Peyer's patch (tissue), 4 donors: Measurements from ENCODE around the gene CLDN6. TPM values are rescaled to one million over a fixed set of nuclear protein-coding genes. Genes with fewer than 3 reads are reported as not detected.
A peak's percentile ranks its signal among the peaks of the same experiment; 100 is the strongest.

Experiments used
- DNase-seq, 3 donors: peaks; one replicate each; pipeline ENCODE4 v3.0.0-alpha.2; 2017 to 2019
- H3K27ac ChIP-seq, 4 donors: fragments of 200-600 bp; sonication (generic); one replicate each; pipeline ENCODE4 v1.5.1; 2016 to 2019
- H3K27me3 ChIP-seq, 2 donors: fragments of 200-600 bp; sonication (generic); one replicate each; pipeline ENCODE4 v1.5.1; 2019
- H3K36me3 ChIP-seq, 3 donors: fragments of 200-600 bp; sonication (generic); one replicate each; pipeline ENCODE4 v1.5.1; 2016 to 2019
- H3K4me1 ChIP-seq, 4 donors: fragments of 200-600 bp; sonication (generic); one replicate each; pipeline ENCODE4 v1.5.1; 2016 to 2019
- H3K4me3 ChIP-seq, 4 donors: fragments of 200-600 bp; sonication (generic); 1 replicate in 3 of 4; 2 replicates in 1 of 4; pipeline ENCODE4 v1.5.1; 2016 to 2019; ENCODE audit warnings: mild to moderate bottlenecking in 1 of 4
- H3K9me3 ChIP-seq, 4 donors: fragments of 200-600 bp; sonication (generic); one replicate each; pipeline ENCODE4 v1.5.1; 2016 to 2019; ENCODE audit warnings: mild to moderate bottlenecking in 1 of 4
- POLR2A ChIP-seq, 2 donors: fragments of 450-650 bp; IDR thresholded peaks; one replicate each; pipeline ENCODE4 v1.5.1; 2017; ENCODE audit warnings: antibody characterized with exemption in 2 of 2, mild to moderate bottlenecking in 2 of 2, moderate library complexity in 2 of 2
- total RNA-seq, 4 donors: library from RNA; depleted of rRNA; stranded (reverse); fragments of >200 nt; gene quantifications; one replicate each; pipeline ENCODE4 v1.1.0, GENCODE V29; 2016
- TF ChIP-seq, protein P1 (sequence below), 6 experiments: fragments of 450-650 bp in 4 of 6; fragments of 200-600 bp in 2 of 6; sonication (generic) in 1 of 6; IDR thresholded peaks; one replicate each; pipeline ENCODE4 v1.5.1; 2017 to 2019; ENCODE audit warnings: antibody characterized with exemption in 6 of 6, mild to moderate bottlenecking in 3 of 6, moderate library complexity in 1 of 6

The CLDN6 gene
- total RNA-seq, 4 donors from 2014 or later, result not detected

DNA sequence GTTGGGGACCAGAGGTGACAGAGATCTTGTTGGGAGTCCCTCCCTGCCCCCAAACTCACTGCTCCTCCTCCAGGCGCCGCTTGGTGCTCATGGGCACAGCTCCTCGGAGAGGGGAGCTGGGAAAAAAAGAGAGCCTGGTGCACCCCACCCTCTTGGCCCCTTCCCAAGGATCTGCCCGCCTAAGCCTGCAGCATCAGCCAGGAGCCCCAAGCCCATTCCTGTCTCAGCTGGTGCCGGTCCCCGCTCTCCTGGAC lies 5.4 kb upstream of the CLDN6 start:
- H3K4me1 ChIP-seq, result peaks cover 14 to 55% (median 31%) of the 10 kb centered on the region in 4 donors

DNA sequence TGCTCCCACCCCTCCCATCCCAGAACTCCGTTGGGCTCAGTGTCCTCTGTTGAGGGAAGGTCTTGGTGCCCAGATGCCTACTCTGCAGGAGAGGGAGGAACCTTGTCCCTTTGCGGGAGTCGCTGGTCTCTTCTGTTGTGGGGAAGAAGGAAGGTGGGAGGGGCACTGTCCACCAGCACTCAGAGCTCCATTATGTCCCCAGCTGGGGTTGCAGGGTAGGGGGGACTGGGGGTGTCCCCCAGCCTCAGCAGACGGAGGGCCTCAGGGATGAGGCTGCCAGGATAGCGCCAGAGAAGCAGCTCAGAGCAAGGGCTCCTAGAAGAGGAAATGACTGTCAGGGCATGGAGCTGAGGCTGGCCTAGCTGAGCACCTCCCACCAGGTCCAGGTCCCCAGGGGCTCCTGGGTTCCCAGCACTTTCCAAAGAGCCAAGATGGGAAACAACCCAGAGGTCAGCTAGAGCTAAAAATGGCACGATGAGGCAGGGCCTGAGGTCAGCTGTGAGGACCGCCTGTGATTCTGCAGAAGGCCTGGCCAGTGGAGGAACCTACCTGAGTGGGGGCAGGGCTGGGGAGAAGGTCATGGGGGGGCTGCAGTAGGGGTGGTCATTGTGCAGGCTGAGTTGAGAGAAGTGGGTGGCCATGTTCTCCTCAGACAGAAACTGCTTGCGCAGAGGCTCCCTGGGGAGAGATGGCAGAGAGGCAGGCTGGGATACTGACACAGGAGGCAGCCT lies 4.9 kb upstream of the CLDN6 start:
- no peaks in the 10 kb centered on the region for H3K9me3 ChIP-seq
- DNase-seq, result no peak
- H3K27ac ChIP-seq, result peak overlapping the region; percentile 94 to 99 (median 96)
- H3K4me1 ChIP-seq, result peaks cover 12 to 50% (median 27%) of the 10 kb centered on the region in 4 donors
- peak overlapping the region; percentile 60 to 78 (median 64) for H3K4me3 ChIP-seq
- H3K36me3 ChIP-seq, result peaks cover 0 to 18% (median 0%) of the 10 kb centered on the region in 3 donors
- H3K27me3 ChIP-seq, result no peaks in the 10 kb centered on the region
- TF ChIP-seq, protein P1, sequence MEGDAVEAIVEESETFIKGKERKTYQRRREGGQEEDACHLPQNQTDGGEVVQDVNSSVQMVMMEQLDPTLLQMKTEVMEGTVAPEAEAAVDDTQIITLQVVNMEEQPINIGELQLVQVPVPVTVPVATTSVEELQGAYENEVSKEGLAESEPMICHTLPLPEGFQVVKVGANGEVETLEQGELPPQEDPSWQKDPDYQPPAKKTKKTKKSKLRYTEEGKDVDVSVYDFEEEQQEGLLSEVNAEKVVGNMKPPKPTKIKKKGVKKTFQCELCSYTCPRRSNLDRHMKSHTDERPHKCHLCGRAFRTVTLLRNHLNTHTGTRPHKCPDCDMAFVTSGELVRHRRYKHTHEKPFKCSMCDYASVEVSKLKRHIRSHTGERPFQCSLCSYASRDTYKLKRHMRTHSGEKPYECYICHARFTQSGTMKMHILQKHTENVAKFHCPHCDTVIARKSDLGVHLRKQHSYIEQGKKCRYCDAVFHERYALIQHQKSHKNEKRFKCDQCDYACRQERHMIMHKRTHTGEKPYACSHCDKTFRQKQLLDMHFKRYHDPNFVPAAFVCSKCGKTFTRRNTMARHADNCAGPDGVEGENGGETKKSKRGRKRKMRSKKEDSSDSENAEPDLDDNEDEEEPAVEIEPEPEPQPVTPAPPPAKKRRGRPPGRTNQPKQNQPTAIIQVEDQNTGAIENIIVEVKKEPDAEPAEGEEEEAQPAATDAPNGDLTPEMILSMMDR (IDR thresholded peaks at IDR 0.05), result no peak
- TF ChIP-seq POLR2A (IDR thresholded peaks at IDR 0.05), result no peak

More for the DNA sequence above, 5.4 kb upstream of the CLDN6 start:
- peak overlapping the region; percentile 94 to 99 (median 96) for H3K27ac ChIP-seq
- H3K9me3 ChIP-seq, result no peaks in the 10 kb centered on the region
- H3K4me3 ChIP-seq, result peak overlapping the region; percentile 60 to 78 (median 64)
- TF ChIP-seq POLR2A (IDR thresholded peaks at IDR 0.05), result no peak
- TF ChIP-seq, protein P1 (IDR thresholded peaks at IDR 0.05), result no peak
- no peak for DNase-seq
- peaks cover 0 to 18% (median 0%) of the 10 kb centered on the region in 3 donors for H3K36me3 ChIP-seq
- H3K27me3 ChIP-seq, result no peaks in the 10 kb centered on the region

DNA sequence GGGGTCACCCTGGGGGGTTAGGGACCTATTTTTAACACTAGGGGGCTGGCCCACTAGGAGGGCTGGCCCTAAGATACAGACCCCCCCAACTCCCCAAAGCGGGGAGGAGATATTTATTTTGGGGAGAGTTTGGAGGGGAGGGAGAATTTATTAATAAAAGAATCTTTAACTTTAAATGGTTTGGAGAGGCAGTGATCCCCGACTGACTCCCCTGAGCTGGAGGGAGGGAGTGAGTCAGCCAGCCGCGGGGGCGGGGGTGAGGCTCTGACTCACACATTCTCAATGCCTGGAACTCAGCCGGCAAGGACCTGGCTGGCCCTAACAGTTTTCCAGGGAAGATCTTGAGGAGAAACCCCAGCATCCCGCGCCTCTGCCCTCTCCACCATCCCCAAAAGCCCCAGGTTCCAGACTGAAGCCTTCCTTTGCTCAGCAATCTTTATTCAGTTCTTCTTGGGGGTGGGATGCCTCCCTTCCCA lies 4.3 kb upstream of the CLDN6 start:
- Histone ChIP-seq H3K36me3 (peaks cover 0 to 16% (median 0%) of the 10 kb centered on the region in 3 donors), H3K27ac (peak overlapping the region; percentile 94 to 99 (median 96)), H3K9me3 (no peaks in the 10 kb centered on the region), H3K27me3 (no peaks in the 10 kb centered on the region), H3K4me3 (peak overlapping the region; percentile 59 to 79 (median 66)), H3K4me1 (peaks cover 11 to 49% (median 27%) of the 10 kb centered on the region in 4 donors)
- TF ChIP-seq, protein P1 (IDR thresholded peaks at IDR 0.05), result no peak
- peak in 1 of 2 donors; percentile 59 for TF ChIP-seq POLR2A (IDR thresholded peaks at IDR 0.05)
- peak; percentile 58 to 93 (median 91) for DNase-seq

DNA sequence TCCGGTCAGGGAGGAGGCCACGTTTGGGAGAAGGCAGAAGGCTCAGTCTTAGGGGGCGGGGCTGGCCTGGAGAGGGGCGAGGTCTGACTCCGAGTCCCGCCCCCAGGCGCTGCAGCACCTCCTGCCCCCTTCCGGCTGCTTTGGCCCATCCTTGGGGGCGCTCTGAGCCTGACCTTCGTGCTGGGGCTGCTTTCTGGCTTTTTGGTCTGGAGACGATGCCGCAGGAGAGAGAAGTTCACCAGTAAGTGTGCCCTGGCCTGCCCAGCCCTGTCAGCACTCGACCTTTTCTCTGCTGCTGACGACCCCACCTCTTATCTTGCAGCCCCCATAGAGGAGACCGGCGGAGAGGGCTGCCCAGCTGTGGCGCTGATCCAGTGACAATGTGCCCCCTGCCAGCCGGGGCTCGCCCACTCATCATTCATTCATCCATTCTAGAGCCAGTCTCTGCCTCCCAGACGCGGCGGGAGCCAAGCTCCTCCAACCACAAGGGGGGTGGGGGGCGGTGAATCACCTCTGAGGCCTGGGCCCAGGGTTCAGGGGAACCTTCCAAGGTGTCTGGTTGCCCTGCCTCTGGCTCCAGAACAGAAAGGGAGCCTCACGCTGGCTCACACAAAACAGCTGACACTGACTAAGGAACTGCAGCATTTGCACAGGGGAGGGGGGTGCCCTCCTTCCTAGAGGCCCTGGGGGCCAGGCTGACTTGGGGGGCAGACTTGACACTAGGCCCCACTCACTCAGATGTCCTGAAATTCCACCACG lies 3.6 kb upstream of the CLDN6 start:
- peak; percentile 86 to 93 (median 88) for DNase-seq
- Histone ChIP-seq H3K9me3 (no peaks in the 10 kb centered on the region), H3K27me3 (no peaks in the 10 kb centered on the region), H3K4me3 (peak overlapping the region; percentile 59 to 79 (median 66)), H3K4me1 (peaks cover 11 to 49% (median 27%) of the 10 kb centered on the region in 4 donors), H3K36me3 (peaks cover 0 to 10% (median 0%) of the 10 kb centered on the region in 3 donors), H3K27ac (peak overlapping the region; percentile 88 to 99 (median 96))
- TF ChIP-seq, protein P1 (IDR thresholded peaks at IDR 0.05), result peak in 5 of 6 experiments; percentile 18 to 50 (median 36)
- TF ChIP-seq POLR2A (IDR thresholded peaks at IDR 0.05), result no peak

DNA sequence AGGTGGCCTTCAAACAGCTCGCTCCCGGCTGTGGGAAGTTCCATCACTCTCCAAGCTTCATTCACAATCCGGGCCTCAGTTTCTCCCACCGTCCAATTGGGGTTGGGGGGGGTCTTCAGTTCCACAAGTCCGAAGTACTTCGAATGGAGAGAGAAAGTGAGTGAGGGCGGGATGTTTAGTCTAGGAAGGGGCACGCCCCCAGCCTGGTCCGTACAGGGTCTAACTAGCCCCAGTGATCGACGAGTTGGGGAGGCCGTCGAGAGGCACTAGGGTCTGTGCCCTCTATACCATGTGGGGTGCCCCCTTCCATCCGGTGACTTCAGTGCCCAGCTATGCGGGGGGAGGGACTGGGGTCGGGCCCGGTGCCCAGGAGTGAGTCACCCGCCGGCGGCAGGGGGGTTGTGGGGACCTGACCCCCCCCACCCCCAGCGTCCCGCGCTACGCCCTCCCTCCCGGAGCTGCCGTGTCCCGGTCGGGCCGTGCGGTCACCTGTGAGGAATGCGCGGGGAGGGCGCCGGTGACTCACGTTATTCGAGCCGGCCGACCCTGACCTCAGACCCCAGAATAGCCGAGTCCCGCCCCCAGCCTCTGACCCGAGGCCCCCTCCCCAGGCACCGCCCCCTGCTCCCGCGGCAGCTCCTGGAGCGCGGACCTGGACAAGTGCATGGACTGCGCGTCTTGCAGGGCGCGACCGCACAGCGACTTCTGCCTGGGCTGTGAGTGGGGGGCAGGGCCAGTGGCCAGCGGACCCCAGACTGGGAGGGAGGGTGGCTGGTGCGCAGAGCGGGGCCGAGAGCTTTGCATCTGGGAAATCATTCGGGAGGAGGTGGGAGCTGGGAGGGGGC lies 2.8 kb upstream of the CLDN6 start:
- Histone ChIP-seq H3K36me3 (peaks cover 0 to 2% (median 0%) of the 10 kb centered on the region in 3 donors), H3K4me3 (peak overlapping the region; percentile 59 to 79 (median 66)), H3K9me3 (no peaks in the 10 kb centered on the region), H3K27ac (peak overlapping the region; percentile 88 to 99 (median 96)), H3K4me1 (peaks cover 11 to 49% (median 27%) of the 10 kb centered on the region in 4 donors), H3K27me3 (no peaks in the 10 kb centered on the region)
- peak; percentile 31 to 86 (median 84) for DNase-seq
- TF ChIP-seq, protein P1 (IDR thresholded peaks at IDR 0.05), result no peak
- TF ChIP-seq POLR2A (IDR thresholded peaks at IDR 0.05), result peak in 1 of 2 donors; percentile 2
